ENCODE results near the gene HHIP.

The HHIP gene

DNA sequence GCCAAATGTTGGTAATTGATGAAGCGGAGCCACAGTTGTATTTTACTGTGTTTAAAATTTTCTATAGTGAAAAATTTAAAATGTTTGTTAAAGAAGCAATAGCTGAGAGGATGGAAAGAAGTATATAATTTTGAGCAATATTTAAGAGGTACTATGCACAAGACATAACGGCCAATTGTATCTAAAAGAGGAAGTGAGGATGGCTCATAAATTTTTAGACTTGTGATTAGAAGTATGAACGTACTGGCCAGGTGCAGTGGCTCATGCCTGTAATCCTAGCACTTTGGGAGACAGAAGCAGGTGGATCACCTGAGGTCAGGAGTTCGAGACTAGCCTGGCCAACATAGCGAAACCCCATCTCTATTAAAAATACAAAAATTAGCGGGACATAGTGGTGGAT, 12.7 kb upstream of the HHIP start:
- POLR2A ChIA-PET: no interaction called here
- DNase-seq (ENCODE audit: extremely low spot score): no peak
- CTCF ChIA-PET: no interaction called here
- no peak for TF ChIP-seq LEF1 (IDR thresholded peaks at IDR 0.05; ENCODE audit: borderline replicate concordance)
- TF ChIP-seq BHLHE40 (IDR thresholded peaks at IDR 0.05; ENCODE audit: borderline replicate concordance): no peak
- no peak for TF ChIP-seq SP1 (IDR thresholded peaks at IDR 0.05)
- TF ChIP-seq SUZ12 (IDR thresholded peaks at IDR 0.05): no peak
- TF ChIP-seq FOXA1 (IDR thresholded peaks at IDR 0.05): no peak
- no peak for TF ChIP-seq FOXM1 (IDR thresholded peaks at IDR 0.05; ENCODE audit: borderline replicate concordance)
- TF ChIP-seq HDGF (IDR thresholded peaks at IDR 0.05; ENCODE audit: borderline replicate concordance): no peak
- no peak for TF ChIP-seq TARDBP (IDR thresholded peaks at IDR 0.05)
- no peak for TF ChIP-seq L3MBTL2 (conservative IDR thresholded peaks at IDR 0.05)
- no peak for TF ChIP-seq ZNF384 (IDR thresholded peaks at IDR 0.05)
- no peak for TF ChIP-seq FOXK2 (IDR thresholded peaks at IDR 0.05)

DNA sequence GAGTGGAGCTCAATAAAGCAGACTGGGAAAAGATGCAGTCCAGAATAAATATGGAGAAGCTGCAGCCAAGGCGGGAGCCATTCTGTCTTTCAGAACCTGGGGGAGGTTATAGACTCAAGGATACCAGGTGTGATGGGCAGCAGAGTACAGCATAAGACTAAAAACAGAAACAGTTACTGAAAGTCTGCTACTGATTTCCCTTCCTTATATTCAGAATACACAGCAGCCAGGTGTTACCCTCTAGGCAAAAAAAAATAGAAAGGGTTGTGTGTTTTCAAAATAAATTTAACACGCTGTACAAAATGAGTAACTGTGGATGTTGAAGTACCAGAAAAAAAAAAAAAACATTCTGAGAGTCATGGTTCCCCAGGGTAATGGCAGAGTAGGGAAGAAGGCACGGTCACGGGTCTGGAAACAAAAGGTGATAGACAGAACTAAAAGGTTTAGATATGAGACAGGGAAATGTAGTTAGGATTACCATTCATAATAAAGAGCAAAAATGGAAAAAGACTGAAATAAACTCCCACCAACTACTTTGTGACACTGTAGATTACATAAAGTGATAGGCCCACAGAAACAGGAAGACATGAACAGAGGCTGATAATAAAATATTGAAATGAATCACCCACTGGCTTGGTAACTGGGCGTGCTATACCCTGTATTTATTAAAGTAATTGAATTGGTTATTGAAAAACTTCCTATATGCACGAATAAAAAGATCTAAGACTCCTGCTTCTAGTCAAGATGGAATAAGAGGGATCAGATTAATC, 10.8 kb upstream of the HHIP start:
- CTCF ChIA-PET: no interaction called here
- POLR2A ChIA-PET: no interaction called here
- no peak for DNase-seq (ENCODE audit: extremely low spot score)
- TF ChIP-seq NFRKB (IDR thresholded peaks at IDR 0.05) (no peak), SUZ12 (IDR thresholded peaks at IDR 0.05) (no peak), FOXM1 (IDR thresholded peaks at IDR 0.05; ENCODE audit: borderline replicate concordance) (no peak), FOXK2 (IDR thresholded peaks at IDR 0.05) (no peak), BHLHE40 (IDR thresholded peaks at IDR 0.05; ENCODE audit: borderline replicate concordance) (no peak), FOXA1 (IDR thresholded peaks at IDR 0.05) (no peak), ELF4 (IDR thresholded peaks at IDR 0.05) (no peak), L3MBTL2 (conservative IDR thresholded peaks at IDR 0.05) (no peak), ARNT (IDR thresholded peaks at IDR 0.05) (no peak), SP1 (IDR thresholded peaks at IDR 0.05) (no peak), CTBP1 (IDR thresholded peaks at IDR 0.05; ENCODE audit: borderline replicate concordance) (no peak), TARDBP (IDR thresholded peaks at IDR 0.05) (no peak), ZNF384 (IDR thresholded peaks at IDR 0.05) (no peak), HDGF (IDR thresholded peaks at IDR 0.05; ENCODE audit: borderline replicate concordance) (no peak)
- TF ChIP-seq, protein P1, sequence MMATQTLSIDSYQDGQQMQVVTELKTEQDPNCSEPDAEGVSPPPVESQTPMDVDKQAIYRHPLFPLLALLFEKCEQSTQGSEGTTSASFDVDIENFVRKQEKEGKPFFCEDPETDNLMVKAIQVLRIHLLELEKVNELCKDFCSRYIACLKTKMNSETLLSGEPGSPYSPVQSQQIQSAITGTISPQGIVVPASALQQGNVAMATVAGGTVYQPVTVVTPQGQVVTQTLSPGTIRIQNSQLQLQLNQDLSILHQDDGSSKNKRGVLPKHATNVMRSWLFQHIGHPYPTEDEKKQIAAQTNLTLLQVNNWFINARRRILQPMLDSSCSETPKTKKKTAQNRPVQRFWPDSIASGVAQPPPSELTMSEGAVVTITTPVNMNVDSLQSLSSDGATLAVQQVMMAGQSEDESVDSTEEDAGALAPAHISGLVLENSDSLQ (IDR thresholded peaks at IDR 0.05): no peak

DNA sequence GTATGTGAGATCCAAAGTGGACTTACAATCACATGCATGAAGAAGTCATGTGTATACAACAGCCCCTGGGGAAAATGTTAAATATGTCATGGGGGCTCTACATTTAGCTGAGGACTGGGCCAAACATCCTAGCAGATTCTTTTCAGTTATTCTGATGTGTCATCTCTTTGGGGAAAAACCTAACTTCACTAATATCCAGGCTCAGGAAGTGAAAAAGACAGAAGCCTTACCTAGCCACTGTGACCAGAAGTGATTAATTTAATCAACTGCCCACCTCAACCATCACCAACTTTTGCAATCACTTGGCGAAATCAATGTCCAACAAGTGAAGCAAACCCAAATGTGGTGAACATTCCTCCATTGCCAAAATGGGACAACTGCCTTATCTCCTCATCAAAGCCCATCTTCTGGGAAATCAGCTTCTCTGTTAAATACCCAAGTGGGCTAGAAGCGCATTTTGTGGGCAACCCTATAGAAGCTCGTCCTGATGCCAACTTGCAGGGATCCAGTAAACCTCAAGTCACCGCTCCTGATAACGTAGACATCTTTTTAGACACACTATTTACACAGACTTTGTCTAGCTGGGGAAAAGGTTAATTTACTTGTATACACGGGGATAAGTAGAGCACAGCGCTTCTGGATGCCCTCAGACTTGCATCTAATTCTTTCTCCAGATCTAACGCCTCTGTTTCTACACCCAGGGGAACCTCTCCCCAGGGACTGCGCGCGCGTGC, 1.4 kb upstream of the HHIP start:
- POLR2A ChIA-PET: no interaction called here
- TF ChIP-seq, protein P1 (IDR thresholded peaks at IDR 0.05): no peak
- TF ChIP-seq CTBP1 (IDR thresholded peaks at IDR 0.05; ENCODE audit: borderline replicate concordance): no peak
- TF ChIP-seq NFRKB (IDR thresholded peaks at IDR 0.05): no peak
- no peak for TF ChIP-seq FOXA1 (IDR thresholded peaks at IDR 0.05)
- no peak for TF ChIP-seq HDGF (IDR thresholded peaks at IDR 0.05; ENCODE audit: borderline replicate concordance)
- TF ChIP-seq ZNF384 (IDR thresholded peaks at IDR 0.05): no peak
- no peak for TF ChIP-seq FOXM1 (IDR thresholded peaks at IDR 0.05; ENCODE audit: borderline replicate concordance)
- no peak for TF ChIP-seq SUZ12 (IDR thresholded peaks at IDR 0.05)
- no peak for TF ChIP-seq TARDBP (IDR thresholded peaks at IDR 0.05)
- no peak for TF ChIP-seq BHLHE40 (IDR thresholded peaks at IDR 0.05; ENCODE audit: borderline replicate concordance)
- no peak for TF ChIP-seq LEF1 (IDR thresholded peaks at IDR 0.05; ENCODE audit: borderline replicate concordance)
- TF ChIP-seq L3MBTL2 (conservative IDR thresholded peaks at IDR 0.05): no peak
- no peak for TF ChIP-seq ELF4 (IDR thresholded peaks at IDR 0.05)
- TF ChIP-seq SP1 (IDR thresholded peaks at IDR 0.05): no peak
- no peak for TF ChIP-seq ARNT (IDR thresholded peaks at IDR 0.05)
- no peak for TF ChIP-seq FOXK2 (IDR thresholded peaks at IDR 0.05)
- CTCF ChIA-PET: interaction anchor here (0.5 kb wide), 1 partner anchor 1212 kb away, joined by 3 read pairs; no protein-coding TSS in a partner anchor
- no peak for DNase-seq (ENCODE audit: extremely low spot score)

DNA sequence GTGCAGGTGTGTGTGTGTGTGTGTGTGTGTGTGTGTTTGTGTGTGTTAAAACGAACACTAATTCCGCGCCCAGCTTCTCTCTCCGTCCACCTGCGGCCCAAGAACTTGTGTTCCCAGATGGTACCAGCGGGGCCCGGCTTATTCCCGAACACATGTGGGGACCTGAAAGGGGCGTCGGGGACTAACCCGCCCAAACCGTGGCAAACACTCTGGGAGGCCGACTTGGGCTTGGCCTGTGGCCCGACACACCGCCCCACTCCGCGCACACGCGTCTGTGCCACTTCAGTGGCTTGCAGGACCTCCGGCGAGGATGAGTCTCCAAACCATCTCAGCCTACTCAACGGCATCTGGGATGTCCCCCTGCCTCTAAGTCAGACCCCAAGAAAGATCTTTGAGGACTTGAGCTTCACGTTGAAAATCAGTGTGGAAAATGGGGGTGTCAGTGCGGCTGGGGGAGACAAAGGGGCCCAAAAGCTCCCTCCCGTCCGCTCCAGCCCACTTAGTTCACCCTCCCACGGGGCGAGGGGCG, 790 bp upstream of the HHIP start:
- TF ChIP-seq SUZ12 (IDR thresholded peaks at IDR 0.05) (no peak), FOXA1 (IDR thresholded peaks at IDR 0.05) (no peak), SP1 (IDR thresholded peaks at IDR 0.05) (no peak)
- DNase-seq (ENCODE audit: extremely low spot score): no peak
- CTCF ChIA-PET: no interaction called here
- POLR2A ChIA-PET: no interaction called here

DNA sequence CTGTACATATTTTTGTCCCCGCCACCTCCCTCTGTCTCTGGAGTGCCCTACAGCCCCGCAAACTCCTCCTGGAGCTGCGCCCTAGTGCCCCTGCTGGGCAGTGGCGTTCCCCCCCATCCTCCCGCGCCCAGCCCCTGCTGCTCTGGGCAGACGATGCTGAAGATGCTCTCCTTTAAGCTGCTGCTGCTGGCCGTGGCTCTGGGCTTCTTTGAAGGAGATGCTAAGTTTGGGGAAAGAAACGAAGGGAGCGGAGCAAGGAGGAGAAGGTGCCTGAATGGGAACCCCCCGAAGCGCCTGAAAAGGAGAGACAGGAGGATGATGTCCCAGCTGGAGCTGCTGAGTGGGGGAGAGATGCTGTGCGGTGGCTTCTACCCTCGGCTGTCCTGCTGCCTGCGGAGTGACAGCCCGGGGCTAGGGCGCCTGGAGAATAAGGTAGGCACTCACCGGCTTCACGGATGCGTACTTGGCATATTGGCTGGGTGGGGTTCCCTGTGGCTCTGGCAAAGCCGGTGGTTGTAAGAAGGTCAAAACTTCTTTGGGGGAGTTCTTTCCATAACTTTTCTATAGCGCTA, 653 bp downstream of the HHIP start:
- CTCF ChIA-PET: no interaction called here
- POLR2A ChIA-PET: interaction anchor here (0.9 kb wide), 1 partner anchor 451 kb away, joined by 3 read pairs; the partner anchor contains the start of genes ABCE1 and ANAPC10
- no peak for TF ChIP-seq NFRKB (IDR thresholded peaks at IDR 0.05)
- no peak for TF ChIP-seq SP1 (IDR thresholded peaks at IDR 0.05)
- TF ChIP-seq FOXK2 (IDR thresholded peaks at IDR 0.05): no peak
- no peak for TF ChIP-seq ARNT (IDR thresholded peaks at IDR 0.05)
- no peak for TF ChIP-seq CTBP1 (IDR thresholded peaks at IDR 0.05; ENCODE audit: borderline replicate concordance)
- TF ChIP-seq FOXM1 (IDR thresholded peaks at IDR 0.05; ENCODE audit: borderline replicate concordance): no peak
- TF ChIP-seq ZNF384 (IDR thresholded peaks at IDR 0.05): no peak
- no peak for TF ChIP-seq ELF4 (IDR thresholded peaks at IDR 0.05)
- no peak for TF ChIP-seq BHLHE40 (IDR thresholded peaks at IDR 0.05; ENCODE audit: borderline replicate concordance)
- TF ChIP-seq L3MBTL2 (conservative IDR thresholded peaks at IDR 0.05): no peak
- no peak for TF ChIP-seq SUZ12 (IDR thresholded peaks at IDR 0.05)
- no peak for TF ChIP-seq TARDBP (IDR thresholded peaks at IDR 0.05)
- DNase-seq (ENCODE audit: extremely low spot score): peak; percentile 42
